ENCODE data around the gene A2M. TPM values are rescaled to one million over a fixed set of nuclear protein-coding genes. Genes with fewer than 3 reads are reported as not detected.

The A2M gene
- total RNA-seq, 2 donors from 2014 or later, result 0.66 TPM; not detected in 1

GRCh38 chr12:9099552-9100190, 16.0 kb downstream of the A2M start:
- no peak overlapping the region for H3K4me3 ChIP-seq (ENCODE audit: low read length)
- Mint-ChIP-seq H3K36me3 (ENCODE audit: low read depth) (no peaks in the 10 kb centered on the region), H3K27ac (no peak overlapping the region), H3K4me3 (no peak overlapping the region), H3K9me3 (no peaks in the 10 kb centered on the region), H3K4me1 (no peaks in the 10 kb centered on the region), H3K27me3 (ENCODE audit: insufficient read depth) (peaks cover 3% of the 10 kb centered on the region)
- DNase-seq, result no peak
- WGBS, 2 experiments (ENCODE audit: insufficient coverage in 1 of 2, insufficient read length in 1 of 2), result no CpG with 5 or more reads among the region's 2 CpGs
- no peaks in the 10 kb centered on the region for H3K27me3 ChIP-seq (ENCODE audit: control insufficient read depth, insufficient read depth, low read length, poor library complexity, severe bottlenecking)
- H3K4me1 ChIP-seq (ENCODE audit: control insufficient read depth, insufficient read depth, low read length), result no peaks in the 10 kb centered on the region
- no peak overlapping the region for H3K9ac ChIP-seq (ENCODE audit: extremely low read depth, low read length, poor library complexity, severe bottlenecking)
- no peaks in the 10 kb centered on the region for H3K36me3 ChIP-seq (ENCODE audit: control insufficient read depth, insufficient read depth, low read length)
- no peak for TF ChIP-seq CTCF (conservative IDR thresholded peaks at IDR 0.05)
- H3K9me3 ChIP-seq (ENCODE audit: control insufficient read depth, low read length), result no peaks in the 10 kb centered on the region
- no peak overlapping the region for H3K27ac ChIP-seq (ENCODE audit: low read depth, low read length)

DNA sequence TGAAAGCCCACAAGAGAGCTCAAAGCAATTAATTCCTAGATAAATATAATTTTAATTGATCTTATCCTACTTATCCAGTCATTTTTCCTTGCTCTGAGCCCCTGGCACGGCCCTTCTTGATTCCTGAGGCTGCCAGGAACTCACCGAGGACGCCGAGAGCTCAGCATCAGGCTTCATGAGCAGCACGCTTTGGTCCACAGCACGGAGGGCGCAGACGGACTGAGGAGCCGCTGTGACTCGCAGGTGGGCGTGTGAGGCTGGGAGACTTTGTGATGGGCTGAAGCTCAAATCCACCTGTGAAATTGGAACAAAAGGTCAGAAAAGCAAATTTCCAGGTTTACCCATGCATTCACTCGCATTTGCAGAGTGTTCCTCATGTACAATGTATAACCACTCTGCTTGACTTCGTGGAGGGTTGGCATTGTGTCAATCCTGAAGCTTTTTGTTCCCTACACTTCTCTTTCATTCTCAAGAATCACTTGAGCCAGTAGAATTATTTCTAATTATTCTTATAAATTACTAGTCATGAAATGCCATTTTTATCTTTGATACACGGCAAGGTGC, 17.2 kb downstream of the A2M start:
- peaks cover 3% of the 10 kb centered on the region for H3K27me3 Mint-ChIP-seq (ENCODE audit: insufficient read depth)
- DNase-seq, result no peak
- H3K4me1 ChIP-seq (ENCODE audit: control insufficient read depth, insufficient read depth, low read length), result no peaks in the 10 kb centered on the region
- no peak overlapping the region for H3K27ac Mint-ChIP-seq
- H3K4me3 ChIP-seq (ENCODE audit: low read length), result no peak overlapping the region
- no peaks in the 10 kb centered on the region for H3K36me3 ChIP-seq (ENCODE audit: control insufficient read depth, insufficient read depth, low read length)
- no peaks in the 10 kb centered on the region for H3K4me1 Mint-ChIP-seq
- no peak overlapping the region for H3K27ac ChIP-seq (ENCODE audit: low read depth, low read length)
- no peaks in the 10 kb centered on the region for H3K36me3 Mint-ChIP-seq (ENCODE audit: low read depth)
- no peaks in the 10 kb centered on the region for H3K9me3 Mint-ChIP-seq
- H3K9me3 ChIP-seq (ENCODE audit: control insufficient read depth, low read length), result no peaks in the 10 kb centered on the region
- H3K4me3 Mint-ChIP-seq, result no peak overlapping the region
- TF ChIP-seq CTCF (conservative IDR thresholded peaks at IDR 0.05), result no peak
- WGBS, 2 experiments (ENCODE audit: insufficient coverage in 1 of 2, insufficient read length in 1 of 2), result 95 to 97% methylated on average over 13 to 14 of the region's 14 CpGs
- no peak overlapping the region for H3K9ac ChIP-seq (ENCODE audit: extremely low read depth, low read length, poor library complexity, severe bottlenecking)
- no peaks in the 10 kb centered on the region for H3K27me3 ChIP-seq (ENCODE audit: control insufficient read depth, insufficient read depth, low read length, poor library complexity, severe bottlenecking)

- Histone ChIP-seq H3K4me1 (ENCODE audit: control insufficient read depth, insufficient read depth, low read length) (no peaks in the 10 kb centered on the region), H3K36me3 (ENCODE audit: control insufficient read depth, insufficient read depth, low read length) (no peaks in the 10 kb centered on the region), H3K9me3 (ENCODE audit: control insufficient read depth, low read length) (no peaks in the 10 kb centered on the region), H3K4me3 (ENCODE audit: low read length) (no peak overlapping the region), H3K9ac (ENCODE audit: extremely low read depth, low read length, poor library complexity, severe bottlenecking) (no peak overlapping the region), H3K27me3 (ENCODE audit: control insufficient read depth, insufficient read depth, low read length, poor library complexity, severe bottlenecking) (no peaks in the 10 kb centered on the region), H3K27ac (ENCODE audit: low read depth, low read length) (no peak overlapping the region)
- no peak for TF ChIP-seq CTCF (conservative IDR thresholded peaks at IDR 0.05)
- WGBS, 2 experiments (ENCODE audit: insufficient coverage in 1 of 2, insufficient read length in 1 of 2), result 85 to 92% methylated on average over 3 to 6 of the region's 6 CpGs
- Mint-ChIP-seq H3K27me3 (ENCODE audit: insufficient read depth) (peaks cover 3% of the 10 kb centered on the region), H3K27ac (no peak overlapping the region), H3K36me3 (ENCODE audit: low read depth) (no peaks in the 10 kb centered on the region), H3K4me3 (no peak overlapping the region), H3K4me1 (no peaks in the 10 kb centered on the region), H3K9me3 (no peaks in the 10 kb centered on the region)
- DNase-seq, result no peak
Observed at GRCh38 chr12:9098115-9098452, 17.6 kb downstream of the A2M start.

Data from endodermal cell (in vitro differentiated cells).